Left cardiac atrium (tissue), 4 donors: ENCODE results near the gene LTO1. TPM values are rescaled to one million over a fixed set of nuclear protein-coding genes. Genes with fewer than 3 reads are reported as not detected.

Source experiments
- ATAC-seq, 2 donors: fragments of 200-7000 bp; cut with Tn5 transposase; one replicate each; pipeline ENCODE4 v1.9.1; 2020; ENCODE audit warnings: mild to moderate bottlenecking in 2 of 2, moderate library complexity in 2 of 2
- DNase-seq: peaks from one replicate; pipeline ENCODE4 v3.0.0-alpha.2; 2020
- intact Hi-C, 2 donors: fragments of 100-400 bp; cut with DNase I; formaldehyde crosslinking; loops; one replicate each; pipeline versions ENCODE4 v1.14.1 to v1.15.1; 2022 to 2023
- total RNA-seq, 2 donors: library from RNA; stranded (reverse); fragmentation: NEBNext Ultra II Directional; extraction: Animal tissue kit (Norgen Biotek cat#: 25700); gene quantifications; one replicate each; pipeline ENCODE4 v1.2.1, GENCODE V29; 2021
- donor health status: DM: no; HTN: yes; CAD: no.
- donor health status: DM: no; HTN: yes; CAD: no; lungs with severe emphysema.
- donor health status: DM: yes; HTN: yes; CAD: no.
- donor health status: Dilated cardiomyopathy.

The LTO1 gene
- total RNA-seq, 2 donors from 2014 or later: 10.5 to 12.1 TPM

DNA sequence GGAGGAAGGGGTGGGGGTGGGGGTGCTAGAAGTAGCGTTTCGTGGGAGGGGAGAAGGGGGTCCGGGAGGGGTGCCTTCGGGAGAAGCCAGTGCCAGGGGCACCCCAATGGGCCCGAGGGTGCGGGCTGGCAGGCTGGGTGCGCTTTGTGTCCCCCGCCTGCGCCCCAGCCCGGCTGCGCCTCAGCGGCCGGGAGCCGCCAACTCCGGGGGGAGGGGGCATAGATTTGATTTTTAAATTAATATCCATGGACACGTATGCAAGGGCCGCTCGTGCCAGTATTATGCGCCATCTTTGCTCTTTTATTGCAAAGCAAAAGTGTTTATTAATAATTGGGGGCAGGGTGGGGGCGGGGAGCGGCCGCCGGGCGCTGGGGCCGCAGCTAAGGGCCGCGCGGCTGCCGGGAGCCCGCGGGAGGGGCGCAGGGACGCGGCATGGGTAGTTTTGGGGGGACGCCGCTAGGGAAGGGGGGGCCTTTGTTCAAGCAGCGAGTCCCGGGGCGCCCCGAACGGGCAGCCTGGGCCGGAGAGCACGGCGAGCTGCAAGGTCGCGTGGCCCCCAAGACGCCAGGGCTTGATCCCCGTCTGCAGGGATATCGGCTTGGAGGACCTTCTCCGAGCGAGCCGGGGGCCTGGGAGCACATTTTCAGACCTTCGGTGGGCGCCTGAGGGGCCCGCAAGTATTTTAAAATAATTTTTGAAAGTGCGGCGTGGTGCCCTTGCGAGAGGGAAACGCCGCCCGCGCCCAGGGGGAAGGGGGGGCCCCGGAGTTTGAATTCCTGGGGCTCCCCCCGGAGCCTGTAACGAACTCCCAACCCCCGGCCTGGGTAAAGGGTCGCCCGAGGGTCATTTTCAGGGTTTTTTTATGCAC lies 33.2 kb downstream of the LTO1 start:
- ATAC-seq (no peak), DNase-seq (no peak)
- intact Hi-C loops: loop anchor here (5.0 kb wide), 2 partner anchors 200 to 350 kb away; partner anchors contain the start of gene MYEOV (in 2 of the 2)

DNA sequence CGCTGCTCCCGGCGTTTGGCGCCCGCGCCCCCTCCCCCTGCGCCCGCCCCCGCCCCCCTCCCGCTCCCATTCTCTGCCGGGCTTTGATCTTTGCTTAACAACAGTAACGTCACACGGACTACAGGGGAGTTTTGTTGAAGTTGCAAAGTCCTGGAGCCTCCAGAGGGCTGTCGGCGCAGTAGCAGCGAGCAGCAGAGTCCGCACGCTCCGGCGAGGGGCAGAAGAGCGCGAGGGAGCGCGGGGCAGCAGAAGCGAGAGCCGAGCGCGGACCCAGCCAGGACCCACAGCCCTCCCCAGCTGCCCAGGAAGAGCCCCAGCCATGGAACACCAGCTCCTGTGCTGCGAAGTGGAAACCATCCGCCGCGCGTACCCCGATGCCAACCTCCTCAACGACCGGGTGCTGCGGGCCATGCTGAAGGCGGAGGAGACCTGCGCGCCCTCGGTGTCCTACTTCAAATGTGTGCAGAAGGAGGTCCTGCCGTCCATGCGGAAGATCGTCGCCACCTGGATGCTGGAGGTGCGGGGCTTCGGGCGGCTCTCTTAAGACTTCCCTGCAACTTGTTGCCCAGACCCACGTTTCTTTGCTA lies 34.1 kb downstream of the LTO1 start, which contains the start of gene CCND1:
Gene CCND1, plus strand, starts transcription at position 162 of the 587 bp plus-strand sequence. Its CDS starts 158 bp downstream, at position 320.
- DNase-seq: peak; percentile 78
- intact Hi-C loops: loop anchor here (5.0 kb wide), 2 partner anchors 199 to 349 kb away; partner anchors contain the start of gene MYEOV (in 2 of the 2)
- ATAC-seq: peak; percentile 36 to 41

GRCh38 chr11:69640260-69640994 lies 34.7 kb downstream of the LTO1 start:
- intact Hi-C loops: loop anchor here (5.0 kb wide), 2 partner anchors 198 to 348 kb away; partner anchors contain the start of gene MYEOV (in 2 of the 2)
- ATAC-seq (no peak), DNase-seq (peak; percentile 66)

DNA sequence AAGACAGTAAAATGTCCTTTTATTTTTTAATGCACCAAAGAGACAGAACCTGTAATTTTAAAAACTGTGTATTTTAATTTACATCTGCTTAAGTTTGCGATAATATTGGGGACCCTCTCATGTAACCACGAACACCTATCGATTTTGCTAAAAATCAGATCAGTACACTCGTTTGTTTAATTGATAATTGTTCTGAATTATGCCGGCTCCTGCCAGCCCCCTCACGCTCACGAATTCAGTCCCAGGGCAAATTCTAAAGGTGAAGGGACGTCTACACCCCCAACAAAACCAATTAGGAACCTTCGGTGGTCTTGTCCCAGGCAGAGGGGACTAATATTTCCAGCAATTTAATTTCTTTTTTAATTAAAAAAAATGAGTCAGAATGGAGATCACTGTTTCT lies 35.3 kb downstream of the LTO1 start:
- intact Hi-C loops: loop anchor here (5.0 kb wide), 3 partner anchors 143 to 348 kb away; partner anchors contain the start of gene MYEOV (in 2 of the 2)
- DNase-seq: no peak
- ATAC-seq: no peak

DNA sequence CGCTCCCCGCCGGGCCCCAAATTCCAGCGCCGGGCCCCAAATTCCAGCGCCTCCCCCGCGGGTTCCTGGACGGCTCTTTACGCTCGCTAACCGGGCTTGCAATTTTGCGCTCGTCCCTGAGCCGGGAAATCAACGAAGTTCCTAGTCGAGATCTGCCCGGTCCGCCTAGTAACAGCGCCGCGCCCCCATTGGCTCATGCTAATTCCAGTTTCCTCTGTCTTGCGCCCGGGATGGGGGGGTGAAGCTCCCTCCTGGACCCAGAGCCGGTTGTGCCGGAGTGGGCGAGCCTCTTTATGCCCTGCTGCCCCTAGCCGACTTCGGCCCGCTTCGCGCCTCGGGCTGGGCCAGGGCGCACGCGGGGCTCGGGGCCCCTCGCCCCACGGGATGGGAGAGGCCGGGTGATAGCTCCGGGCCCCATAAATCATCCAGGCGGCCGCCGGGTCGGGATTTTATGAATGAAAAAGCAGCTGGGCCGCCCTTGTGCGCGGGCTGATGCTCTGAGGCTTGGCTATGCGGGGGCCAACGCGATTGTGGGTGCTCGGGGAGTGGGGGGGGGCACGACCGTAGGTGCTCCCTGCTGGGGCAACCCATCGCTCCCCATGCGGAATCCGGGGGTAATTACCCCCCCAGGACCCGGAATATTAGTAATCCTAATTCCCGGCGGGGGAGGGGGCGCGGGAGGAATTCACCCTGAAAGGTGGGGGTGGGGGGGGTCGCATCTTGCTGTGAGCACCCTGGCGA lies 36.0 kb downstream of the LTO1 start:
- peak; percentile 95 for DNase-seq
- intact Hi-C loops: loop anchor here in 1 of 2 donors (5.0 kb wide), 1 partner anchor 142 kb away; no protein-coding TSS in a partner anchor
- ATAC-seq: peak; percentile 41 to 69

DNA sequence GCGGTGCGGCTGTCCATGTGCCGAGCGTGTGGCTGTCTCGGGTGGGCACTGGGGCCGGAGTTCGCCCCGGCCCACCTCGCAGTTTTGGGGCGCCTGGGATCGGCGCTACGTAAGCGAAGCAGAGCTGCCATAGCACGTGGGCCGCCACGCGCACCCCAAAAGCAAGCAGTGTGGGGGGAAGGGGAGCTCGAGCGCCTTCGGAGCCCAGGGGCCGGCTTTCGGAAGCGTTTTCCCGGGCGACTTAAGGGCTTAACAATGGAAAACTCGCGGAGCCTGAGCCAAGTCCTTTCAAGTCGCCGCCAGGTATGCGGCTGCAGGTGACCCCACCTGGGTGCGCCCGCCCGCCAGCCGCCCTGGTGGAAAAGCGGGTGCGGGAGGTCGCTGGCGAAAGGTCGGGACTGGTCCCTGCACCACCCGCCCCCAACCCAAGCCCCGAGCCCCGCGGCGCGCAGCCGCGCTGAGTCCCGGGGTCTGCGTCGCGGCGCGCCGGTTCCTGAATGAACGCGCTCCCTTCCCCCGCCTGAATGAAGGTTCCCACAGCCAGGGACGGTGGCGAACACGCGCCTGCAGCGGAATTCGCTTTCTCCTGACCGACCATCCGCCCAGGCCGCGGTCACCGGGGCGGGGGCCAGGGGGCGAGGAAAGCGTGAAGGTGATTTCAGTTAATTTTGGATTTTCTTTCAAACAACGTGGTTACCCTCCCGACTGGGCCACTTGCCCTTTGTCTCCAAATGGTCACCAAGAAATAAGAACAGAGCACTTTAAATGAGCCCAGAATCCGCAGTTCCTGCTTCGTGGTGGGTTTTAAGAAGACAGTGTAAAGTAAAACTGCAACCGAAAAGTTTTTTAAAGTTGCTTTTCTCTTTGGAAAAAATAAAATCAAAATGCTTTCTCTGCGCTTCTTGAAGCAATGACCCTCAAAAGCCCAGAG lies 36.9 kb downstream of the LTO1 start:
- DNase-seq: no peak
- intact Hi-C loops: loop anchor here in 1 of 2 donors (5.0 kb wide), 1 partner anchor 141 kb away; no protein-coding TSS in a partner anchor
- ATAC-seq: peak in 1 of 2 donors; percentile 12

DNA sequence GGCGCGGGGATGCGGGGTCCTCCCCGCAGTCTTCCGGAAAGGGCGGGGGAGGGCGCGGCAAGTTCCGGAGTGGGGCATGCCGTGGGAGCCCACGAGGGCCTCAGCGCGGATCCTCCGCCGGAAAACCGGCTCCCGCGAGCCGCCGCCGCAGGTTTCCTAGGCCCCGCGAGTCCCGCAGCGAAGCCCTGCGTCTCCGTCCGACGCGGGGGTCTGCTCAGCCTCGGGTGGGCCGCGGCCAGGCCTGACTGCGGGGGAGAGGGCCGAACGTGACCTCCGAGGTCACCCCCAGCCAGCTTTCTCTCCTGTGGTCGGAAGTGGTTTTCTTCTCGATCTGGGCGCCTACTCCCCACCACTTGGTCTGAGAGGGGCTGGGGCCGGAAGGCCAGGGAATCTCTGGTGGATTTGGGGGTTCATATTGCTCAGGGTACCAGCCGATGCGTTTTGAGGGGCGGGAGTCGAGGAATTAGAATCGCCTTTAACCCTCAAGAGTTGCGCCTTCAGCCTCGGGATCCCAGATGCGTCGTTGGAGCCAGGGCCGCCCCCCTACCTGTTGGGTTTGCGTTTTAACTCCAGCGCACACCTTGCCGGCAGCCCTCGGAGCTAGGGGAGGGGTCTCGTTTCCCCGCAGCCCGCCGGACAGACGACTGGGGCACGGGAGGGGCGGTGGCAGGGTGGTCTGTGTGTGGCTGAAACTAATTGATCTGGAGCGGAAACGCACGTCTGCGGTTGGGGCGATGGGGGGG lies 37.8 kb downstream of the LTO1 start:
- intact Hi-C loops: loop anchor here in 1 of 2 donors (5.0 kb wide), 1 partner anchor 140 kb away; no protein-coding TSS in a partner anchor
- DNase-seq (no peak), ATAC-seq (no peak)

DNA sequence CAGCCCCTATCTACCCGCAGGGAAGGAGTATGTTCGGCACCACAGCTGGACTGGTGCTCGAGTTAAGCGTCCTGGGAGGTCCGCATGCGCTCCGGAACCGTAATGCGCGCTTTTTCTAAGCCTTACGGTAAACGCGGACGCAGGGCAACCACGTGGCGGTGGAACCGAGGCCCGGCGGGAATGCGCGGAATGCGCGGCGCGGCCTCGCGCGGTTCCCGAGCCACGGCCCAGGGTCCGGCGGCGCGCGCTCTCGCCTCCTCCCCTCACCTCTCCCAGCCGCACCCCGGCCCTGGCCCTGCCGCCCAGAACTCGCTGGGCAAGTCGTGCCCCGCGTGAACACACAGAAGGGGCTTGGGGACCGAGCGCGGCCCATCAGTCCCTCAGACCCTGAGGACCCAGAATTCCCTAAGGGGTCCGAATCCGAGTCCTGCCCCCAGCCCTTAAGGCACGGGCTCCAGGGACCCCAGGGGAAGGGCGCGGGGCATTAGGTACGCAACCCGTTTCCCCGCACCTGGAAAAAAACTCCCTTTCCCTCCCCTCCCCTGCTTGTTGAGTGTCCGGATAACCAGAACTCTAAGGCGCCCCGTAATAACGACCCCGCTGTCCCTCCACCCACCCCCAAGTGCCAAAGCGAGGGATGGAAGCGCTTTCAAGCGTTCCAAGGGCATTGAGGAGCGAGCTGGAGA lies 38.5 kb downstream of the LTO1 start:
- intact Hi-C loops: loop anchor here in 1 of 2 donors (5.0 kb wide), 1 partner anchor 139 kb away; no protein-coding TSS in a partner anchor
- ATAC-seq (peak; percentile 53 to 62), DNase-seq (peak; percentile 83)

DNA sequence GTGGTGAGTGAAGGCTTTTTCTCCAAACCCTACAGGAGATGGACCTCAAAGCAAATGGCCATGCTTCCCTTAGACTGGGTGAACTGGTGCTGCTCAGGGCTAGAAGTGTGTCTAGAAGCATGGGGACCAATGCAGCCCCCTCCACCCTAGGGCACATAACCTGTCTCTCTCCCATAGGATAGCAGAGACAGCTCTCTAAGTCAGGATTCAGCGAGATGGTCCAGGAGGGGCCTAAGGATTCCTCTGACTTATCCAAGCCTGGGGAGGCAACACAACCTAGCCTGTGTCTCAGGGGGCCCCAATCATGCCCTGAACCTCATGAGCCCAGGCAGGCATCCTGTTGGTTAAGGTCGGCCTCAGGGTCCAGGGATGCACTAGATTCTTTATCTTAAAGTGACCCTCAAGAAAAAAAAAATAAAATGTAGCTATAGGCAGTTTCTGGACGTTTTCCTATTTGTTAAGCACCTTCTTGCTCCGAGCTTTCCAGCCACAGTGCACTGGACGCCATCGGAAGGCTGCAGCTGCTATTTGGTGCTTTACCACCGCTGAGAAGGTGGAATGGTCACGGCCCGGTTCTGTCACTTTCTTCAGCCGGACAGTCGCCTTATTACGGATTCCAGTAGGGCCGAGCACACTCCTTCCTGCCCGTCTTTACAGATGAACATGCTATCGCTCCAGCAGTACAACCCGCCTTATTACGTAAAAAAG lies 39.2 kb downstream of the LTO1 start:
- ATAC-seq (no peak), DNase-seq (no peak)
- intact Hi-C loops: loop anchor here in 1 of 2 donors (5.0 kb wide), 1 partner anchor 139 kb away; no protein-coding TSS in a partner anchor

DNA sequence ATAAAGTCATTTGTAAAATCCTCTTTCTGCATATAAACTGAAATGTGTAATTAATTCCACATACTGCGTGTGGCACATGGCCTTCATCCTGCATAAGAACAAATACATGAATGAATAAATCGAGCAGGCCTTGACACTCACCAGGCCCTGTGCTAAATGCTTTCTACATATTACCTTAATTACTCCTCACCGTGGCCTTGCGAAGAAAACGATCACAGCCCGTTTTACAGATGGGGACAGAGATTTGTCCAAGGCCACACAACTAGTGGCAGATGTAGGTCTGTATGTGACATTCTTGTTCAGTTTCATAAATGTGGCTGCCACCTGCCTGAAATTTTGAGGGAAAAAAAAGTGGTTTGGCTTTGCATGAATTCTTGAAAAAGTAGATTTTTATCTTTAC lies 40.0 kb downstream of the LTO1 start:
- ATAC-seq (no peak), DNase-seq (no peak)
- intact Hi-C loops: loop anchor here in 1 of 2 donors (5.0 kb wide), 1 partner anchor 138 kb away; no protein-coding TSS in a partner anchor

DNA sequence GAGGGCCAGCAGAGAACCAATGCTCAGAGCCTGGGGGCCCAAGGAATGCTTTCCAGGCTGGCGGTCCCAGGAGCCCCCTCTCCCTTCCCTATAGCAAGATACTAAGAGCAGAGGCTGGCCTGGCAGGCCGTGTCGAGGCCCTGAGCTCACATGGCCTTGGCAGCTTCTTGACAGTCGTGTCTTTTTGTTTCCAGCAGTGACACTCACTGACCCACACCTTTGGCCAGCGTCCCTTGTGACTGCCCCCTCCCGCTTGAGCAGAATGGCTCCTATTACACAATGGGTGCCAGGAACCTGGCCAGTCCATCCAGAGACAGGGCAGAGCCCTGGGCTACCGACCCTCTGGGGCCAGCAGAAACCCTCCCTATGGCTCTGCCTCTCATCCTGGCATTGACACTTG lies 40.6 kb downstream of the LTO1 start:
- DNase-seq (no peak), ATAC-seq (no peak)
- intact Hi-C loops: no loop called here

DNA sequence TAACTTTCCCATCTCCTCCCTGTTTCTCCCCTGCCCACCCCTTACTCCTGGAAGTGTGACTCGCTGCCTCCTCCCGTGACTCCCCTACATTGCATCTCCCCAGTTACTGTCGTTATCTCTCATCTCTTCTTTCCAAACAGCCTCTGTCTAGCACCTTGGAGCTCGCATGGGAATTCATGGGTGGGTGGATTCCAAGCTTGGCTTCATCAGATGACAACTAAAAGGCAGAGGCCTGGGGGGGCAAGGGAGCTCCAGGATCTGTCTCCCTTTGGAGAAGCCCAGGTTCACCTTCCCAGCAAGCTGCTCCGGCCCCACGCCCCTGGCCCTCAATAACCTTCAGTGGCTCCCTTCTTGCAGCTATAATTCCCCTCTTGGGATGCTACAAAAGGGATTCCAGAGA lies 41.1 kb downstream of the LTO1 start:
- no peak for ATAC-seq
- intact Hi-C loops: no loop called here
- DNase-seq: no peak

DNA sequence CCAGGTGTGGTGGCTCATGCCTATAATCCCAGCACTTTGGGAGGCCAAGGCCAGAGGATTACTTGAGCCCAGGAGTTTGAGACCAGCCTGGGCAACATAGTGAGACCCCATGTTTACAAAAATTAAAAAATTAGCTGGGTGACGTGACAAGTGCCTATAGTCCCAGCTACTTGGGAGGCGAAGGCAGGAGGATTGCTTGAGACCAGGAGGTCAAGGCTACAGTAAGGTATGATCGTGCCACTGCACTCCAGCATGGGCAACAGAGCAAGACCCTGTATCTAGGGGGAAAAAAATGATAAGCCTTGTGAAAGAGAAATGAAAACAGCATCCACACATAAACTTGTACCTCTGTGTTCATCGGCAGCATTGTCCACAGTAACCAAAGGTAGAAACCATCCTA lies 42.3 kb downstream of the LTO1 start:
- intact Hi-C loops: no loop called here
- no peak for DNase-seq
- no peak for ATAC-seq

DNA sequence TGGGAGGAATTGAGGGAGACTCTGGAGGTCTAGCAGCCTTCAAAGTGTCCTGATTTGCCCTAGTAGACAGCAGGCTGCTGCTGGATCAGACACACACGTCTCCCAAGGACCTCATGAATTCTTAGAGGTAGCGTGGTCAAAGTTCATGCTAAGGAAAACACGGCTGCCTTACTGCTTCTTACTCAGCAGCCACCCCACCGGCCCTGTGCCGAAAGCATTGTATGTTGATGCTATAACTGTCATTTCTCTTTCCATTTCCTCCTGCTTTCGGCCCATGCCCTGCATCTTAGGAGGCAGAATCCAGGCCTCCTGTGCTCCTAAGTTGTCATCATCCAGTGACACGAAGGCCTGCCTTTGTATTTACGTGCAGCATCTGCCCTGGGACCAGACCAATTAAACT lies 44.7 kb downstream of the LTO1 start:
- ATAC-seq: no peak
- intact Hi-C loops: no loop called here

GRCh38 chr11:69630017-69630416 lies 45.1 kb downstream of the LTO1 start:
- DNase-seq (no peak), ATAC-seq (no peak)
- intact Hi-C loops: no loop called here

More for the DNA sequence above, 44.7 kb downstream of the LTO1 start:
- no peak for DNase-seq
